Measurements from ENCODE around the gene CCSER2.

DNA sequence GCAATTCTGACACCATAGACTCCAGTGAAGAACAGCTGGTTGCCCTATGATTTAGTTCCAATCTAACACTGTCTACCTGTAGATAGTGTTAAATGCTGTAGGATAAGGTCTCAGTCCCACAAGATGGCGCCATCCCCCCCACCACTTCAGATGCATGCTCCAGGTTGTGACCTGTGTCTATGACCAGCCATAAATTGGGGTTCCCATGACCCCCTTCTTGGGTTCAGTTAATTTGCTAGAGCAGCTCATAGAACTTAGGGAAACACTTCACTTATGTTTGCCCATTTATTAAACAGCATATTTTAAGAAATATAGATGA is 13.1 kb downstream of the CCSER2 start:
- TF ChIP-seq POLR2A (IDR thresholded peaks at IDR 0.05) = no peak
- TF ChIP-seq, protein P1, sequence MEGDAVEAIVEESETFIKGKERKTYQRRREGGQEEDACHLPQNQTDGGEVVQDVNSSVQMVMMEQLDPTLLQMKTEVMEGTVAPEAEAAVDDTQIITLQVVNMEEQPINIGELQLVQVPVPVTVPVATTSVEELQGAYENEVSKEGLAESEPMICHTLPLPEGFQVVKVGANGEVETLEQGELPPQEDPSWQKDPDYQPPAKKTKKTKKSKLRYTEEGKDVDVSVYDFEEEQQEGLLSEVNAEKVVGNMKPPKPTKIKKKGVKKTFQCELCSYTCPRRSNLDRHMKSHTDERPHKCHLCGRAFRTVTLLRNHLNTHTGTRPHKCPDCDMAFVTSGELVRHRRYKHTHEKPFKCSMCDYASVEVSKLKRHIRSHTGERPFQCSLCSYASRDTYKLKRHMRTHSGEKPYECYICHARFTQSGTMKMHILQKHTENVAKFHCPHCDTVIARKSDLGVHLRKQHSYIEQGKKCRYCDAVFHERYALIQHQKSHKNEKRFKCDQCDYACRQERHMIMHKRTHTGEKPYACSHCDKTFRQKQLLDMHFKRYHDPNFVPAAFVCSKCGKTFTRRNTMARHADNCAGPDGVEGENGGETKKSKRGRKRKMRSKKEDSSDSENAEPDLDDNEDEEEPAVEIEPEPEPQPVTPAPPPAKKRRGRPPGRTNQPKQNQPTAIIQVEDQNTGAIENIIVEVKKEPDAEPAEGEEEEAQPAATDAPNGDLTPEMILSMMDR (IDR thresholded peaks at IDR 0.05) = no peak
- no peak for TF ChIP-seq POLR2AphosphoS5 (IDR thresholded peaks at IDR 0.05)
- no peak for TF ChIP-seq EP300 (IDR thresholded peaks at IDR 0.05)
